GM12865 (cell line): ENCODE measurements around the gene NLGN4X.
A peak's percentile ranks its signal among the peaks of the same experiment; 100 is the strongest.

ENCODE experiments used
- DNase-seq: peaks from one replicate; pipeline ENCODE4 v3.0.0; 2010; ENCODE audit warnings: low read depth
- H3K4me3 ChIP-seq: 2 replicates; pipeline ENCODE4 v1.5.1; 2011; ENCODE audit warnings: mild to moderate bottlenecking, low read depth, low read length, control low read depth
- CTCF ChIP-seq: IDR thresholded peaks from 2 replicates; pipeline ENCODE4 v1.5.1; 2011; ENCODE audit warnings: low read length, control low read depth, low read depth, inconsistent platforms; ENCODE audit not compliant: insufficient read depth; ENCODE audit errors: missing control alignments

Gene NLGN4X

GRCh38 chrX:6131287-6131686, 97.4 kb downstream of the NLGN4X start:
- DNase-seq = no peak
- no peak for TF ChIP-seq CTCF
- no peak overlapping the region for H3K4me3 ChIP-seq

- H3K4me3 ChIP-seq = no peak overlapping the region
- TF ChIP-seq CTCF = no peak
- no peak for DNase-seq
These were observed 99.5 kb downstream of the NLGN4X start for GRCh38 chrX:6129195-6129594.

GRCh38 chrX:6120329-6120728, 108.3 kb downstream of the NLGN4X start:
- DNase-seq = no peak
- TF ChIP-seq CTCF = no peak
- no peak overlapping the region for H3K4me3 ChIP-seq

- peak; percentile 0 for DNase-seq
- no peak for TF ChIP-seq CTCF
- no peak overlapping the region for H3K4me3 ChIP-seq
These were observed 133.2 kb downstream of the NLGN4X start for GRCh38 chrX:6095469-6095868.

GRCh38 chrX:6074532-6074931, 154.1 kb downstream of the NLGN4X start:
- no peak overlapping the region for H3K4me3 ChIP-seq
- DNase-seq = no peak
- TF ChIP-seq CTCF = no peak

GRCh38 chrX:6071731-6072130, 156.9 kb downstream of the NLGN4X start:
- TF ChIP-seq CTCF = no peak
- DNase-seq = no peak

GRCh38 chrX:6067600-6067999, 161.1 kb downstream of the NLGN4X start:
- no peak overlapping the region for H3K4me3 ChIP-seq
- DNase-seq = no peak
- TF ChIP-seq CTCF = no peak

More at GRCh38 chrX:6071731-6072130, 156.9 kb downstream of the NLGN4X start:
- H3K4me3 ChIP-seq = no peak overlapping the region
